ENCODE results near the gene DIAPH2.

DNA sequence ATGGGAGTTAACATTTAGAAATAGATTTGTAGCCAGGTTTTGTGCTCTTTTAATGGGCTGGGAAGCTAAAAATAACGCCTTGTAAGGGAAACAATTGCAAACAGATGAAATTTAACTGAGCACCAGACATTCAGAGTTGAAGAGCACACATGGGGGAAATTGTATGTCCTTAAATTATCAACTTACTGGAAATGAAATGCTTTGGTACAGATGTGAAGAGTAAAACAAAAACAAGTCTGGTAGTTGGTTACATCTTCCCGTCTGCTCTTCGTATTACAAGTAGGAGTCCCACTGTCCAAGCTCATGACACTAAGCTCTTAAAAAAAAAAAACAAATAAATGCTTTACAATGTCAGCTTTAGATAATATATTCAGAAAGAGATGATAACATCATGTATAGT, 139.5 kb downstream of the DIAPH2 start:
- no peak for TF ChIP-seq POLR2AphosphoS5 (IDR thresholded peaks at IDR 0.05)
- TF ChIP-seq, protein P1, sequence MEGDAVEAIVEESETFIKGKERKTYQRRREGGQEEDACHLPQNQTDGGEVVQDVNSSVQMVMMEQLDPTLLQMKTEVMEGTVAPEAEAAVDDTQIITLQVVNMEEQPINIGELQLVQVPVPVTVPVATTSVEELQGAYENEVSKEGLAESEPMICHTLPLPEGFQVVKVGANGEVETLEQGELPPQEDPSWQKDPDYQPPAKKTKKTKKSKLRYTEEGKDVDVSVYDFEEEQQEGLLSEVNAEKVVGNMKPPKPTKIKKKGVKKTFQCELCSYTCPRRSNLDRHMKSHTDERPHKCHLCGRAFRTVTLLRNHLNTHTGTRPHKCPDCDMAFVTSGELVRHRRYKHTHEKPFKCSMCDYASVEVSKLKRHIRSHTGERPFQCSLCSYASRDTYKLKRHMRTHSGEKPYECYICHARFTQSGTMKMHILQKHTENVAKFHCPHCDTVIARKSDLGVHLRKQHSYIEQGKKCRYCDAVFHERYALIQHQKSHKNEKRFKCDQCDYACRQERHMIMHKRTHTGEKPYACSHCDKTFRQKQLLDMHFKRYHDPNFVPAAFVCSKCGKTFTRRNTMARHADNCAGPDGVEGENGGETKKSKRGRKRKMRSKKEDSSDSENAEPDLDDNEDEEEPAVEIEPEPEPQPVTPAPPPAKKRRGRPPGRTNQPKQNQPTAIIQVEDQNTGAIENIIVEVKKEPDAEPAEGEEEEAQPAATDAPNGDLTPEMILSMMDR (IDR thresholded peaks at IDR 0.05) = no peak

All from esophagus muscularis mucosa (tissue), 3 donors.